ENCODE measurements around the gene ZBTB24.

DNA sequence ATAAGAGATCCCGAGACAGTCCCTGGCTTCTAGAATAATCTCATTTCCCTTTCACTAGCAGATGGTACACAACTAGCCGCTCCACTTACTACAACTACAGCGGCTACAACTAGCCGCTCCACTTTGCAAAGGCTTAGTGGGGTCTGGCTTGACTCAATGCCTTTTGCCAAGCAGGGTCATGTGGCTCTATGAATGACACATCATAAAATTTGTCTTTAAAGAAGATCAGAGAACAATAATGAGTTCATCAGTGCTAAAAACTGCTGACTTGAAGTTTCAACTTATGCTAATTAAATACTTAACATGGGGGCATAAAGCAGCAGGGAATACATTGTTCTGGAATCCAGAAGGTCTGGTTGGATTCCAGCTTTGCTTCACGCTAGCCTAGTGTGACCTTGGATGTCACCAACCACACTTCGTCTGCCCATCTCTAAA, 25.4 kb downstream of the ZBTB24 start:
- TF ChIP-seq, protein P1, sequence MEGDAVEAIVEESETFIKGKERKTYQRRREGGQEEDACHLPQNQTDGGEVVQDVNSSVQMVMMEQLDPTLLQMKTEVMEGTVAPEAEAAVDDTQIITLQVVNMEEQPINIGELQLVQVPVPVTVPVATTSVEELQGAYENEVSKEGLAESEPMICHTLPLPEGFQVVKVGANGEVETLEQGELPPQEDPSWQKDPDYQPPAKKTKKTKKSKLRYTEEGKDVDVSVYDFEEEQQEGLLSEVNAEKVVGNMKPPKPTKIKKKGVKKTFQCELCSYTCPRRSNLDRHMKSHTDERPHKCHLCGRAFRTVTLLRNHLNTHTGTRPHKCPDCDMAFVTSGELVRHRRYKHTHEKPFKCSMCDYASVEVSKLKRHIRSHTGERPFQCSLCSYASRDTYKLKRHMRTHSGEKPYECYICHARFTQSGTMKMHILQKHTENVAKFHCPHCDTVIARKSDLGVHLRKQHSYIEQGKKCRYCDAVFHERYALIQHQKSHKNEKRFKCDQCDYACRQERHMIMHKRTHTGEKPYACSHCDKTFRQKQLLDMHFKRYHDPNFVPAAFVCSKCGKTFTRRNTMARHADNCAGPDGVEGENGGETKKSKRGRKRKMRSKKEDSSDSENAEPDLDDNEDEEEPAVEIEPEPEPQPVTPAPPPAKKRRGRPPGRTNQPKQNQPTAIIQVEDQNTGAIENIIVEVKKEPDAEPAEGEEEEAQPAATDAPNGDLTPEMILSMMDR (IDR thresholded peaks at IDR 0.05) = no peak
- no peak for TF ChIP-seq POLR2A (IDR thresholded peaks at IDR 0.05)
- no peak for TF ChIP-seq POLR2AphosphoS5 (IDR thresholded peaks at IDR 0.05)
- no peak for TF ChIP-seq EP300 (IDR thresholded peaks at IDR 0.05)
